H9 (cell line): Measurements from ENCODE around the gene OR51V1. TPM values are rescaled to one million over a fixed set of nuclear protein-coding genes. Genes with fewer than 3 reads are reported as not detected.

Experiments
- DNase-seq: peaks from one replicate; pipeline ENCODE4 v3.0.0-alpha.2; 2017
- H2AFZ ChIP-seq: one replicate; pipeline ENCODE4 v1.6.1; 2013; ENCODE audit warnings: mild to moderate bottlenecking, low read length, control low read depth, moderate library complexity
- H2AK5ac ChIP-seq: 2 replicates; pipeline ENCODE4 v1.6.1; 2013; ENCODE audit warnings: low read length, control low read depth, mixed read lengths; ENCODE audit not compliant: insufficient read length
- H2BK120ac ChIP-seq: one replicate; pipeline ENCODE4 v1.6.1; 2013; ENCODE audit warnings: low read depth, mild to moderate bottlenecking, low read length, control low read depth, inconsistent platforms; ENCODE audit not compliant: poor library complexity, severe bottlenecking
- H2BK12ac ChIP-seq: 2 replicates; pipeline ENCODE4 v1.6.1; 2013; ENCODE audit warnings: low read length, control low read depth, mixed read lengths, low read depth; ENCODE audit not compliant: insufficient read length
- H2BK15ac ChIP-seq: 2 replicates; pipeline ENCODE4 v1.6.1; 2013; ENCODE audit warnings: low read depth, low read length, control low read depth
- H2BK20ac ChIP-seq: one replicate; pipeline ENCODE4 v1.6.1; 2013; ENCODE audit warnings: low read depth, mild to moderate bottlenecking, low read length, control low read depth, inconsistent platforms; ENCODE audit not compliant: poor library complexity, severe bottlenecking
- H2BK5ac ChIP-seq: 2 replicates; pipeline ENCODE4 v1.6.1; 2013; ENCODE audit warnings: low read length, control low read depth, mixed read lengths; ENCODE audit not compliant: insufficient read length
- H3K14ac ChIP-seq: 2 replicates; pipeline ENCODE4 v1.6.1; 2013; ENCODE audit warnings: low read length, control low read depth; ENCODE audit not compliant: insufficient read depth
- H3K18ac ChIP-seq: 2 replicates; pipeline ENCODE4 v1.6.1; 2013; ENCODE audit warnings: low read depth, mild to moderate bottlenecking, mixed read lengths, low read length, control low read depth; ENCODE audit not compliant: insufficient read length
- H3K23ac ChIP-seq: 2 replicates; pipeline ENCODE4 v1.6.1; 2013; ENCODE audit warnings: low read length, control low read depth, mixed read lengths, low read depth; ENCODE audit not compliant: insufficient read length
- H3K23me2 ChIP-seq: 2 replicates; pipeline ENCODE4 v1.6.1; 2013; ENCODE audit warnings: low read depth, mild to moderate bottlenecking, mixed read lengths, low read length, control low read depth; ENCODE audit not compliant: insufficient read length, poor library complexity, severe bottlenecking
- H3K27ac ChIP-seq: 2 replicates; pipeline ENCODE4 v1.5.1; 2013; ENCODE audit warnings: low read length, control low read depth, mixed read lengths, low read depth; ENCODE audit not compliant: insufficient read length
- H3K27me3 ChIP-seq: 2 replicates; pipeline ENCODE4 v1.6.1; 2013; ENCODE audit warnings: low read length, control low read depth, inconsistent platforms; ENCODE audit not compliant: insufficient read depth
- H3K4ac ChIP-seq: 2 replicates; pipeline ENCODE4 v1.6.1; 2013; ENCODE audit warnings: low read depth, mild to moderate bottlenecking, control low read depth, inconsistent platforms, low read length, moderate library complexity
- H3K4me1 ChIP-seq: 2 replicates; pipeline ENCODE4 v1.6.1; 2013; ENCODE audit warnings: low read length, control low read depth, inconsistent platforms; ENCODE audit not compliant: insufficient read depth
- H3K4me2 ChIP-seq: 2 replicates; pipeline ENCODE4 v1.6.1; 2013; ENCODE audit warnings: low read length, control low read depth, mixed read lengths; ENCODE audit not compliant: insufficient read length, insufficient read depth
- H3K56ac ChIP-seq: 2 replicates; pipeline ENCODE4 v1.6.1; 2013; ENCODE audit warnings: low read depth, mild to moderate bottlenecking, mixed read lengths, low read length, control low read depth; ENCODE audit not compliant: insufficient read length
- H3K79me1 ChIP-seq: 2 replicates; pipeline ENCODE4 v1.6.1; 2013; ENCODE audit warnings: low read depth, mild to moderate bottlenecking, moderate library complexity, low read length, control low read depth, inconsistent platforms; ENCODE audit not compliant: insufficient read depth, poor library complexity, severe bottlenecking
- H3K79me2 ChIP-seq: 2 replicates; pipeline ENCODE4 v1.6.1; 2013; ENCODE audit warnings: low read length, control low read depth, inconsistent platforms; ENCODE audit not compliant: insufficient read depth
- H3K9ac ChIP-seq: 2 replicates; pipeline ENCODE4 v1.6.1; 2013; ENCODE audit warnings: low read length, control low read depth, mixed read lengths; ENCODE audit not compliant: insufficient read length; ENCODE audit errors: extremely low read depth
- H3K9me3 ChIP-seq: one replicate; pipeline ENCODE4 v1.6.1; 2013; ENCODE audit warnings: low read depth, low read length, inconsistent platforms; ENCODE audit not compliant: control insufficient read depth
- H3T11ph ChIP-seq: one replicate; pipeline ENCODE4 v1.6.1; 2013; ENCODE audit warnings: mild to moderate bottlenecking, low read length, control low read depth, inconsistent platforms
- H4K20me1 ChIP-seq: one replicate; pipeline ENCODE4 v1.6.1; 2013; ENCODE audit not compliant: control insufficient read depth, insufficient read length, insufficient read depth
- H4K5ac ChIP-seq: 2 replicates; pipeline ENCODE4 v1.6.1; 2013; ENCODE audit warnings: low read depth, mild to moderate bottlenecking, mixed read lengths, low read length, control low read depth; ENCODE audit not compliant: insufficient read length
- H4K8ac ChIP-seq: replicated peaks from 2 replicates; pipeline ENCODE4 v1.6.1; 2013; ENCODE audit warnings: low read length, control low read depth, mixed read lengths, low read depth; ENCODE audit not compliant: insufficient read length
- H4K91ac ChIP-seq: 2 replicates; pipeline ENCODE4 v1.6.1; 2013; ENCODE audit warnings: low read depth, mild to moderate bottlenecking, moderate library complexity, mixed read lengths, low read length, control low read depth; ENCODE audit not compliant: insufficient read length
- H3K27ac Mint-ChIP-seq, 3 experiments: 2 replicates in 2 of 3; 3 replicates in 1 of 3; pipeline ENCODE4 v1.8.0; 2020 to 2021; ENCODE audit warnings: mixed read lengths in 3 of 3, mild to moderate bottlenecking in 1 of 3, moderate library complexity in 1 of 3
- H3K27me3 Mint-ChIP-seq: 2 replicates; pipeline ENCODE4 v1.8.0; 2021; ENCODE audit warnings: low read depth, mild to moderate bottlenecking, moderate library complexity, mixed read lengths
- H3K36me3 Mint-ChIP-seq, 3 experiments: 2 replicates in 2 of 3; 3 replicates in 1 of 3; pipeline ENCODE4 v1.8.0; 2020 to 2021; ENCODE audit warnings: low read depth in 3 of 3, mixed read lengths in 3 of 3; ENCODE audit not compliant: insufficient read depth in 1 of 3
- H3K4me1 Mint-ChIP-seq, 2 experiments: 2 replicates each; pipeline ENCODE4 v1.8.0; 2020; ENCODE audit warnings: mixed read lengths in 2 of 2
- H3K4me3 Mint-ChIP-seq, 2 experiments: 2 replicates in 1 of 2; 3 replicates in 1 of 2; pipeline ENCODE4 v1.8.0; 2020 to 2021; ENCODE audit warnings: mild to moderate bottlenecking in 2 of 2, mixed read lengths in 2 of 2, moderate library complexity in 1 of 2
- H3K9me3 Mint-ChIP-seq, 2 experiments: 2 replicates in 1 of 2; 3 replicates in 1 of 2; pipeline ENCODE4 v1.8.0; 2020; ENCODE audit warnings: mild to moderate bottlenecking in 2 of 2, mixed read lengths in 2 of 2, moderate library complexity in 1 of 2
- CTCF ChIP-seq: fragments of 200-600 bp; sonication (generic); conservative IDR thresholded peaks from 3 replicates; pipeline ENCODE4 v1.8.0; 2021; ENCODE audit warnings: antibody characterized with exemption, mild to moderate bottlenecking
- WGBS: extraction: QIAGEN DNeasy Blood & Tissue Kit; methylation state at CpG from one replicate; pipeline ENCODE4 v1.1.7; 2013; ENCODE audit warnings: missing lambda C conversion rate, low lambda C conversion rate, mixed read lengths; ENCODE audit not compliant: insufficient read length; ENCODE audit errors: extremely low coverage; 5-methylcytosine and 5-hydroxymethylcytosine counted together
- total RNA-seq: library from RNA; stranded (reverse); gene quantifications from 2 replicates; pipeline ENCODE4 v1.2.1, GENCODE V29; 2021

Gene OR51V1
- total RNA-seq, 1 experiment from 2014 or later, result not detected

GRCh38 chr11:5154657-5155056, 45.8 kb downstream of the OR51V1 start, which contains the start of gene OR52A1:
OR52A1 (minus strand) TSS chr11:5154757; CDS start chr11:5152369, 2,388 bp downstream.
- H3K4me2 ChIP-seq, result no peak within 1 kb of the TSS
- H2AFZ ChIP-seq, result no peak within 1 kb of the TSS
- no peak within 1 kb of the TSS for H2AK5ac ChIP-seq
- H3K27me3 Mint-ChIP-seq, result no peaks in the 10 kb centered on the region
- no peak within 1 kb of the TSS for H2BK15ac ChIP-seq
- no peak within 1 kb of the TSS for H2BK5ac ChIP-seq
- no peak within 1 kb of the TSS for H4K91ac ChIP-seq
- H3K23ac ChIP-seq, result no peak within 1 kb of the TSS
- H3K14ac ChIP-seq, result no peak within 1 kb of the TSS
- no CpG with 5 or more reads among the region's 3 CpGs for WGBS
- H3K9me3 Mint-ChIP-seq, result peaks cover 0 to 5% of the 10 kb centered on the region in 2 experiments; a peak in 2 of 5 replicates
- DNase-seq, result no peak
- H3K27ac ChIP-seq, result no peak within 1 kb of the TSS
- no peaks in the 10 kb centered on the region for H3K23me2 ChIP-seq
- no peak within 1 kb of the TSS for H2BK12ac ChIP-seq
- peaks cover 0 to 8% of the 10 kb centered on the region in 2 experiments; a peak in 2 of 4 replicates for H3K4me1 Mint-ChIP-seq
- no peak within 1 kb of the TSS for H3K18ac ChIP-seq
- no peak within 1 kb of the TSS for H3K27ac Mint-ChIP-seq
- no peaks in the 10 kb centered on the region for H3K79me1 ChIP-seq
- H3K9me3 ChIP-seq, result no peaks in the 10 kb centered on the region
- H3K36me3 Mint-ChIP-seq, result peaks cover 0 to 3% (median 0%) of the 10 kb centered on the region in 3 experiments; a peak in 1 of 7 replicates
- no peak within 1 kb of the TSS for H3K4ac ChIP-seq
- no peak within 1 kb of the TSS for H2BK20ac ChIP-seq
- no peaks in the 10 kb centered on the region for H3K27me3 ChIP-seq
- no peaks in the 10 kb centered on the region for H3K79me2 ChIP-seq
- H3K56ac ChIP-seq, result no peak within 1 kb of the TSS
- H4K8ac ChIP-seq, result no peak within 1 kb of the TSS
- no peak within 1 kb of the TSS for H3K9ac ChIP-seq
- H2BK120ac ChIP-seq, result no peak within 1 kb of the TSS
- no peaks in the 10 kb centered on the region for H3K4me1 ChIP-seq
- no peak within 1 kb of the TSS for H4K5ac ChIP-seq
- no peak within 1 kb of the TSS for H3T11ph ChIP-seq
- no peaks in the 10 kb centered on the region for H4K20me1 ChIP-seq
- TF ChIP-seq CTCF, result no peak
- no peak within 1 kb of the TSS for H3K4me3 Mint-ChIP-seq
